Measurements from ENCODE around the gene TMEM150B.
"Not testable (repeated sequence)": the region's sequence is repeated elsewhere in the genome, so short reads cannot be mapped to it uniquely, and the experiment has no call there.

TMEM150B gene

GRCh38 chr19:55333870-55334269 is 8.7 kb upstream of the TMEM150B start:
- no peak for DNase-seq
- H3K4me1 ChIP-seq (ENCODE audit: insufficient read depth, low read length) = peaks cover 9% of the 10 kb centered on the region
- H3K27ac ChIP-seq (ENCODE audit: low read length) = no peak overlapping the region
- no peaks in the 10 kb centered on the region for H3K27me3 ChIP-seq (ENCODE audit: insufficient read depth, low read length, poor library complexity)
- no peaks in the 10 kb centered on the region for H3K9me3 ChIP-seq (ENCODE audit: insufficient read depth, low read length, severe bottlenecking)
- H3K4me2 ChIP-seq (ENCODE audit: insufficient read depth, low read length) = no peak overlapping the region
- ATAC-seq (ENCODE audit: insufficient read depth, low read depth) = no peak
- no peaks in the 10 kb centered on the region for H4K20me1 ChIP-seq (ENCODE audit: insufficient read depth, low read length)
- no peak overlapping the region for H3K4me3 ChIP-seq (ENCODE audit: low read depth in 1 of 2, low read length in 2 of 2)
- no peak overlapping the region for H3K9ac ChIP-seq (ENCODE audit: low read depth, low read length)
- no peaks in the 10 kb centered on the region for H3K36me3 ChIP-seq (ENCODE audit: insufficient read depth, low read length)
- TF ChIP-seq CTCF (IDR thresholded peaks at IDR 0.05; ENCODE audit: borderline replicate concordance, extremely low read depth, low read length, poor library complexity, severe bottlenecking) (no peak), EZH2 (IDR thresholded peaks at IDR 0.05; ENCODE audit: borderline replicate concordance, low read depth, low read length, severe bottlenecking) (no peak)
- H2AFZ ChIP-seq (ENCODE audit: low read depth, low read length) = no peak overlapping the region
- no peaks in the 10 kb centered on the region for H3K79me2 ChIP-seq (ENCODE audit: insufficient read depth, low read length)

GRCh38 chr19:55329791-55330190 is 4.7 kb upstream of the TMEM150B start:
- not testable (repeated sequence) for H3K27me3 ChIP-seq (ENCODE audit: insufficient read depth, low read length, poor library complexity); DNase-seq; ATAC-seq (ENCODE audit: insufficient read depth, low read depth); H3K27ac ChIP-seq (ENCODE audit: low read length); H3K4me3 ChIP-seq (ENCODE audit: low read depth in 1 of 2, low read length in 2 of 2); H3K4me2 ChIP-seq (ENCODE audit: insufficient read depth, low read length); H3K9ac ChIP-seq (ENCODE audit: low read depth, low read length); H2AFZ ChIP-seq (ENCODE audit: low read depth, low read length); H3K79me2 ChIP-seq (ENCODE audit: insufficient read depth, low read length); H3K9me3 ChIP-seq (ENCODE audit: insufficient read depth, low read length, severe bottlenecking); H3K36me3 ChIP-seq (ENCODE audit: insufficient read depth, low read length); H4K20me1 ChIP-seq (ENCODE audit: insufficient read depth, low read length); H3K4me1 ChIP-seq (ENCODE audit: insufficient read depth, low read length)

DNA sequence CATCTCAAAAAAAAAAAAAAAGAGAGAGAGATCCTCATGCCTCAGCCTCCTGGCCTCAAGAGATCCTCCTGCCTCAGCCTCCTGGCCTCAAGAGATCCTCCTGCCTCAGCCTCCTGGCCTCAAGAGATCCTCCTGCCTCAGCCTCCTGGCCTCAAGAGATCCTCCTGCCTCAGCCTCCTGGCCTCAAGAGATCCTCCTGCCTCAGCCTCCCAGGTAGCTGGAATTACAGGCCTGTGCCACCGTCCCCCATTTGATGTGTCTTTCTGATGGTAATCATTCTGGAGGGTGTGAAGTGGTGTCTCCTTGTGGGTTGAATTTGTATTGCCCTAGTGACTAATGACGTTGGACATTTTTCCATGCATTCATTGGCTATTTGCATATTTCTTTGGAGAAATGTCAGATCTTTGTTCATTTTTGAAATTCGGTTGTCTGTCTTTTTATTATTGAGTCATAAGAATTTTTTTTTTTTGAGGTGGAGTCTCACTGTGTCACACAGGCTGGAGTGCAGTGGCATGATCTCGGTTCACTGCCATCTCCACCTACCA is 3.7 kb upstream of the TMEM150B start:
- not testable (repeated sequence) for H3K27ac ChIP-seq (ENCODE audit: low read length); H3K36me3 ChIP-seq (ENCODE audit: insufficient read depth, low read length); H3K4me1 ChIP-seq (ENCODE audit: insufficient read depth, low read length); H3K9ac ChIP-seq (ENCODE audit: low read depth, low read length); H3K4me3 ChIP-seq (ENCODE audit: low read depth in 1 of 2, low read length in 2 of 2); H3K79me2 ChIP-seq (ENCODE audit: insufficient read depth, low read length); DNase-seq; H4K20me1 ChIP-seq (ENCODE audit: insufficient read depth, low read length); H3K27me3 ChIP-seq (ENCODE audit: insufficient read depth, low read length, poor library complexity); ATAC-seq (ENCODE audit: insufficient read depth, low read depth); H3K9me3 ChIP-seq (ENCODE audit: insufficient read depth, low read length, severe bottlenecking); H2AFZ ChIP-seq (ENCODE audit: low read depth, low read length); H3K4me2 ChIP-seq (ENCODE audit: insufficient read depth, low read length)

DNA sequence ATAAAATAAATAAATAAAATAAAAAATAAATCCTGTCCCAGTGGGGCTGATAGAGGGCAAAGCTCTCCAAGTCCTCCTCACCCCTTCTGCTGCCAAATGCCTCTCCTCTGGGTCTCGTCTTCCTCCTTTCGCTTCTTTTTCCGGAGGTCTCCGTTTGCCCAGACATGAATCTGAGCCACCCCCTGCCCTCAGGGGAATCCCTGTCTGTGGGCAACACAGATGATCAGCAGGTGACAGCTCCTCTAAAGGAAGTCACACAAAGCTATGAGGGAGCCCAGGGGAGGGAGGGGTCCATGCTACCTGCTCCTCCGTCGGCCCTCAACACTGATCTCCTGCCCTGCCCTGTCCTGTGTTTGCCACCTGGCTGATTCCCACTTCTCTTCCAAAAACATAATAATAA is 479 bp downstream of the TMEM150B start:
- DNase-seq (no peak), ATAC-seq (ENCODE audit: insufficient read depth, low read depth) (no peak)
- H3K4me2 ChIP-seq (ENCODE audit: insufficient read depth, low read length) = no peak overlapping the region
- H2AFZ ChIP-seq (ENCODE audit: low read depth, low read length) = no peak overlapping the region
- H4K20me1 ChIP-seq (ENCODE audit: insufficient read depth, low read length) = no peaks in the 10 kb centered on the region
- H3K36me3 ChIP-seq (ENCODE audit: insufficient read depth, low read length) = no peaks in the 10 kb centered on the region
- no peak overlapping the region for H3K27ac ChIP-seq (ENCODE audit: low read length)
- no peaks in the 10 kb centered on the region for H3K4me1 ChIP-seq (ENCODE audit: insufficient read depth, low read length)
- no peaks in the 10 kb centered on the region for H3K79me2 ChIP-seq (ENCODE audit: insufficient read depth, low read length)
- TF ChIP-seq EZH2 (IDR thresholded peaks at IDR 0.05; ENCODE audit: borderline replicate concordance, low read depth, low read length, severe bottlenecking) = no peak
- no peaks in the 10 kb centered on the region for H3K27me3 ChIP-seq (ENCODE audit: insufficient read depth, low read length, poor library complexity)
- H3K9ac ChIP-seq (ENCODE audit: low read depth, low read length) = no peak overlapping the region
- no peaks in the 10 kb centered on the region for H3K9me3 ChIP-seq (ENCODE audit: insufficient read depth, low read length, severe bottlenecking)
- no peak overlapping the region for H3K4me3 ChIP-seq (ENCODE audit: low read depth in 1 of 2, low read length in 2 of 2)

GRCh38 chr19:55322204-55322885 is 2.8 kb downstream of the TMEM150B start:
- no peaks in the 10 kb centered on the region for H3K4me1 ChIP-seq (ENCODE audit: insufficient read depth, low read length)
- ATAC-seq (ENCODE audit: insufficient read depth, low read depth) = no peak

More at GRCh38 chr19:55322204-55322885, 2.8 kb downstream of the TMEM150B start:
- TF ChIP-seq CTCF (IDR thresholded peaks at IDR 0.05; ENCODE audit: borderline replicate concordance, extremely low read depth, low read length, poor library complexity, severe bottlenecking) = no peak
- TF ChIP-seq EZH2 (IDR thresholded peaks at IDR 0.05; ENCODE audit: borderline replicate concordance, low read depth, low read length, severe bottlenecking) = no peak
- no peak overlapping the region for H3K4me2 ChIP-seq (ENCODE audit: insufficient read depth, low read length)
- no peaks in the 10 kb centered on the region for H4K20me1 ChIP-seq (ENCODE audit: insufficient read depth, low read length)
- no peak overlapping the region for H3K4me3 ChIP-seq (ENCODE audit: low read depth in 1 of 2, low read length in 2 of 2)
- H3K36me3 ChIP-seq (ENCODE audit: insufficient read depth, low read length) = no peaks in the 10 kb centered on the region
- H3K27me3 ChIP-seq (ENCODE audit: insufficient read depth, low read length, poor library complexity) = no peaks in the 10 kb centered on the region
- no peaks in the 10 kb centered on the region for H3K79me2 ChIP-seq (ENCODE audit: insufficient read depth, low read length)
- no peak overlapping the region; the same call in 1 of the 2 replicates for H2AFZ ChIP-seq (ENCODE audit: low read depth, low read length)
- no peaks in the 10 kb centered on the region for H3K9me3 ChIP-seq (ENCODE audit: insufficient read depth, low read length, severe bottlenecking)
- no peak overlapping the region for H3K9ac ChIP-seq (ENCODE audit: low read depth, low read length)
- no peak overlapping the region for H3K27ac ChIP-seq (ENCODE audit: low read length)
- no peak for DNase-seq

All from DND-41 (cell line).